ENCODE measurements around the gene CCDC8. TPM values are rescaled to one million over a fixed set of nuclear protein-coding genes. Genes with fewer than 3 reads are reported as not detected.

Gene CCDC8
- total RNA-seq, 1 experiment from 2014 or later, result not detected

DNA sequence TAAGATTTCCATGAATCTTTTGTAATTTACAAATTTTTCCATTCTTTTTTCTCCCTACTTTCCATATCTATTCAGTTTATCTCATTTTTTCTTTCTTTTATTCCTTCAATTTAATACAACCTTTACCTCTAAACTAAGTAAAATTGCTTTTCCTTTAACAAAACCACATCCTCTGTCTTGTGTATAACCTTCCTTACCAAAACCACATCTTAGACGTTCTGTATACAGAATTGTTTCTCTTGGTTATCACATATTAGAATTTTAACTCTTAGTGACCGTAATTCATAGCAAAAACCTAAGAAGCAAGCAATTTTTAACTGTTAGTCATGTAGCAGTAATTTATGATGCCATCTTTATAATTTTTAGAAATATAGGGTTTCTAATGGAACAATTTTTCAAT lies 51.4 kb downstream of the CCDC8 start:
- CTCF ChIA-PET, result no interaction called here
- no peak overlapping the region for H3K27ac Mint-ChIP-seq (ENCODE audit: unreplicated experiment)

More for the DNA sequence above, 51.4 kb downstream of the CCDC8 start:
- no peak for DNase-seq
- H3K27me3 Mint-ChIP-seq (ENCODE audit: unreplicated experiment), result no peaks in the 10 kb centered on the region
- intact Hi-C loops (cut with micrococcal nuclease; ENCODE audit: unreplicated experiment), result no loop called here
- H3K4me3 Mint-ChIP-seq (ENCODE audit: low read depth, unreplicated experiment), result no peak overlapping the region
- no peaks in the 10 kb centered on the region for H3K36me3 Mint-ChIP-seq (ENCODE audit: insufficient read depth, unreplicated experiment)
- no peaks in the 10 kb centered on the region for H3K9me3 Mint-ChIP-seq (ENCODE audit: low read depth, unreplicated experiment)
- peaks cover 48% of the 10 kb centered on the region for H3K4me1 Mint-ChIP-seq (ENCODE audit: low read depth, unreplicated experiment)
- no TSS peak for BruUV-seq (replicated peaks)
- no peak for TF ChIP-seq CTCF (IDR thresholded peaks at IDR 0.05; ENCODE audit: unreplicated experiment)

Other genes with a start within 250 kb of the CCDC8 start
- gene IGFL1, start 183.8 kb downstream of the CCDC8 start, total RNA-seq (2022), result not detected in 2 replicates
- gene HIF3A, start 116.5 kb downstream of the CCDC8 start, total RNA-seq (2022), result 0.68 and 1.7 TPM in 2 replicates
- 124 and 128 TPM in 2 replicates for gene PPP5C, start 66.5 kb downstream of the CCDC8 start, total RNA-seq (2022)
- not detected in 2 replicates for gene PNMA8C, start 15.4 kb upstream of the CCDC8 start, total RNA-seq (2022)
- gene PNMA8A, start 58.0 kb upstream of the CCDC8 start, total RNA-seq (2022), result 0.49 and 0.61 TPM in 2 replicates
- gene PNMA8B, start 82.3 kb upstream of the CCDC8 start, total RNA-seq (2022), result not detected in 2 replicates
- 182 and 220 TPM in 2 replicates for gene CALM3, start 187.8 kb upstream of the CCDC8 start, total RNA-seq (2022)
- not detected in 2 replicates for gene PTGIR, start 211.5 kb upstream of the CCDC8 start, total RNA-seq (2022)
- not detected in 2 replicates for gene GNG8, start 222.6 kb upstream of the CCDC8 start, total RNA-seq (2022)
- not detected in 2 replicates for gene DACT3, start 247.6 kb upstream of the CCDC8 start, total RNA-seq (2022)

Measured in Calu3 (cell line).